NCI-H128 (cell line): Measurements from ENCODE around the gene FAM193A.

Source experiments
- DNase-seq: peaks from one replicate; lab custom pipeline; 2025; ENCODE audit not compliant: unreplicated experiment; lab: John Stamatoyannopoulos, UW

Gene FAM193A

GRCh38 chr4:2688697-2689096 is 152.2 kb downstream of the FAM193A start:
- DNase-seq = no peak

GRCh38 chr4:2689114-2689513 is 152.7 kb downstream of the FAM193A start:
- DNase-seq = no peak

- no peak for DNase-seq
These were observed 153.6 kb downstream of the FAM193A start for GRCh38 chr4:2689825-2690700.

- DNase-seq = no peak
These were observed 154.9 kb downstream of the FAM193A start for GRCh38 chr4:2691313-2691712.

GRCh38 chr4:2691952-2692435 is 155.5 kb downstream of the FAM193A start:
- DNase-seq = no peak

GRCh38 chr4:2694691-2695090 is 158.2 kb downstream of the FAM193A start:
- DNase-seq = no peak

- DNase-seq = no peak
These were observed 159.1 kb downstream of the FAM193A start for GRCh38 chr4:2695346-2696060.

- DNase-seq = no peak
These were observed 160.0 kb downstream of the FAM193A start for GRCh38 chr4:2696423-2696822.

- DNase-seq = no peak
These were observed 161.6 kb downstream of the FAM193A start for GRCh38 chr4:2697995-2698414.

- no peak for DNase-seq
These were observed 162.1 kb downstream of the FAM193A start for GRCh38 chr4:2698504-2698903.

GRCh38 chr4:2698951-2699505 is 162.6 kb downstream of the FAM193A start:
- DNase-seq = no peak

GRCh38 chr4:2699534-2699933 is 163.1 kb downstream of the FAM193A start:
- no peak for DNase-seq

- DNase-seq = no peak
These were observed 163.6 kb downstream of the FAM193A start for GRCh38 chr4:2700031-2700430.

GRCh38 chr4:2702361-2702760 is 165.9 kb downstream of the FAM193A start:
- no peak for DNase-seq

- no peak for DNase-seq
These were observed 166.3 kb downstream of the FAM193A start for GRCh38 chr4:2702770-2703169.

GRCh38 chr4:2712261-2712842 is 175.9 kb downstream of the FAM193A start:
- no peak for DNase-seq

GRCh38 chr4:2713337-2713736 is 176.9 kb downstream of the FAM193A start:
- DNase-seq = no peak

GRCh38 chr4:2714061-2714770 is 177.8 kb downstream of the FAM193A start:
- no peak for DNase-seq

- DNase-seq = no peak
These were observed 178.5 kb downstream of the FAM193A start for GRCh38 chr4:2714918-2715317.

- DNase-seq = no peak
These were observed 179.0 kb downstream of the FAM193A start for GRCh38 chr4:2715426-2715825.

GRCh38 chr4:2716236-2716635 is 179.8 kb downstream of the FAM193A start:
- DNase-seq = no peak
